Vagina (tissue), 2 donors: ENCODE data around the gene ANAPC7. TPM values are rescaled to one million over a fixed set of nuclear protein-coding genes. Genes with fewer than 3 reads are reported as not detected.
"Not testable (repeated sequence)": the region's sequence is repeated elsewhere in the genome, so short reads cannot be mapped to it uniquely, and the experiment has no call there.

Experiments
- DNase-seq, 2 donors: peaks; one replicate each; pipeline ENCODE4 v3.0.0-alpha.2; 2017; ENCODE audit errors: extremely low spot score in 2 of 2
- H3K27ac ChIP-seq: fragments of 200-600 bp; sonication (generic); one replicate; pipeline ENCODE4 v1.5.1; 2019
- H3K27me3 ChIP-seq: fragments of 200-600 bp; sonication (generic); one replicate; pipeline ENCODE4 v1.5.1; 2019
- H3K36me3 ChIP-seq, 2 donors: fragments of 200-600 bp; sonication (generic); one replicate each; pipeline ENCODE4 v1.5.1; 2017 to 2019
- H3K4me1 ChIP-seq: fragments of 200-600 bp; sonication (generic); one replicate; pipeline ENCODE4 v1.5.1; 2019
- H3K4me3 ChIP-seq, 2 donors: fragments of 200-600 bp; sonication (generic); 1 replicate in 1 of 2; 2 replicates in 1 of 2; pipeline ENCODE4 v1.5.1; 2016 to 2019
- H3K9me3 ChIP-seq: fragments of 200-600 bp; sonication (generic); one replicate; pipeline ENCODE4 v1.5.1; 2019
- POLR2A ChIP-seq, 2 donors: fragments of 450-650 bp; IDR thresholded peaks; one replicate each; pipeline ENCODE4 v1.6.1; 2017; ENCODE audit warnings: antibody characterized with exemption in 2 of 2, mild to moderate bottlenecking in 2 of 2, moderate library complexity in 2 of 2
- POLR2AphosphoS5 ChIP-seq, 2 donors: sonication (generic); formaldehyde crosslinking; IDR thresholded peaks; one replicate each; pipeline ENCODE4 v1.9.0; 2017; ENCODE audit warnings: antibody characterized with exemption in 2 of 2, mild to moderate bottlenecking in 2 of 2, low read depth in 1 of 2; ENCODE audit not compliant: insufficient read depth in 1 of 2
- intact Hi-C: fragments of 100-400 bp; cut with DNase I; formaldehyde crosslinking; loops from one replicate; pipeline ENCODE4 v1.15.1; 2023
- total RNA-seq: library from RNA; depleted of rRNA; stranded (reverse); fragments of >200 nt; gene quantifications from one replicate; pipeline ENCODE4 v1.2.3, GENCODE V29; 2016
- TF ChIP-seq, protein P1 (sequence below), 3 experiments: fragments of 450-650 bp in 2 of 3; fragments of 200-600 bp in 1 of 3; sonication (generic) in 1 of 3; IDR thresholded peaks; one replicate each; pipeline ENCODE4 v1.5.1; 2017 to 2019; ENCODE audit warnings: antibody characterized with exemption in 3 of 3, mild to moderate bottlenecking in 2 of 3, moderate library complexity in 2 of 3

The ANAPC7 gene
- total RNA-seq, 1 donor from 2014 or later: 57.9 TPM

DNA sequence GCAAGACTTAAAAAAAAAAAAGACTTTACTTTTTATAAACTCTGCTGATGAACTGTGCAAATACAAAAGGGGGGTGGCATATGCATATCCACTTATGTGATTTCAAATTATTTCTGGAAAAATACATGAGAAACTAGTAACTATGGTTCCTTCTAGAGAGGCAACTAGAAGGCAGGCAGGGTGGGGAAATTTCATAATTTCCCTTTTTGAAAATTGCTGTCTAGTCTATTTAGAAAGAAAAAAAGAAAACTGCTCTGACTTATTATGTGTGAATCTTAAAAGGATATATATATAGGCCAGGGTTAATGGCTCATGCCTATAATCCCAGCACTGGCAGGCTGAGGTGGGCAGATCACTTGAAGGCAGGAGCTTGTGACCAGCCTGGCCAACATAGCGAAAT, 42.3 kb downstream of the ANAPC7 start:
- Histone ChIP-seq H3K4me1 (no peaks in the 10 kb centered on the region), H3K9me3 (no peaks in the 10 kb centered on the region), H3K36me3 (no peaks in the 10 kb centered on the region), H3K4me3 (no peak overlapping the region), H3K27ac (no peak overlapping the region), H3K27me3 (no peaks in the 10 kb centered on the region)
- no peak for DNase-seq
- intact Hi-C loops: no loop called here
- TF ChIP-seq POLR2A (IDR thresholded peaks at IDR 0.05) (no peak), POLR2AphosphoS5 (IDR thresholded peaks at IDR 0.05; ENCODE audit: insufficient read depth in 1 of 2, low read depth in 1 of 2) (no peak)
- TF ChIP-seq, protein P1, sequence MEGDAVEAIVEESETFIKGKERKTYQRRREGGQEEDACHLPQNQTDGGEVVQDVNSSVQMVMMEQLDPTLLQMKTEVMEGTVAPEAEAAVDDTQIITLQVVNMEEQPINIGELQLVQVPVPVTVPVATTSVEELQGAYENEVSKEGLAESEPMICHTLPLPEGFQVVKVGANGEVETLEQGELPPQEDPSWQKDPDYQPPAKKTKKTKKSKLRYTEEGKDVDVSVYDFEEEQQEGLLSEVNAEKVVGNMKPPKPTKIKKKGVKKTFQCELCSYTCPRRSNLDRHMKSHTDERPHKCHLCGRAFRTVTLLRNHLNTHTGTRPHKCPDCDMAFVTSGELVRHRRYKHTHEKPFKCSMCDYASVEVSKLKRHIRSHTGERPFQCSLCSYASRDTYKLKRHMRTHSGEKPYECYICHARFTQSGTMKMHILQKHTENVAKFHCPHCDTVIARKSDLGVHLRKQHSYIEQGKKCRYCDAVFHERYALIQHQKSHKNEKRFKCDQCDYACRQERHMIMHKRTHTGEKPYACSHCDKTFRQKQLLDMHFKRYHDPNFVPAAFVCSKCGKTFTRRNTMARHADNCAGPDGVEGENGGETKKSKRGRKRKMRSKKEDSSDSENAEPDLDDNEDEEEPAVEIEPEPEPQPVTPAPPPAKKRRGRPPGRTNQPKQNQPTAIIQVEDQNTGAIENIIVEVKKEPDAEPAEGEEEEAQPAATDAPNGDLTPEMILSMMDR (IDR thresholded peaks at IDR 0.05): no peak

DNA sequence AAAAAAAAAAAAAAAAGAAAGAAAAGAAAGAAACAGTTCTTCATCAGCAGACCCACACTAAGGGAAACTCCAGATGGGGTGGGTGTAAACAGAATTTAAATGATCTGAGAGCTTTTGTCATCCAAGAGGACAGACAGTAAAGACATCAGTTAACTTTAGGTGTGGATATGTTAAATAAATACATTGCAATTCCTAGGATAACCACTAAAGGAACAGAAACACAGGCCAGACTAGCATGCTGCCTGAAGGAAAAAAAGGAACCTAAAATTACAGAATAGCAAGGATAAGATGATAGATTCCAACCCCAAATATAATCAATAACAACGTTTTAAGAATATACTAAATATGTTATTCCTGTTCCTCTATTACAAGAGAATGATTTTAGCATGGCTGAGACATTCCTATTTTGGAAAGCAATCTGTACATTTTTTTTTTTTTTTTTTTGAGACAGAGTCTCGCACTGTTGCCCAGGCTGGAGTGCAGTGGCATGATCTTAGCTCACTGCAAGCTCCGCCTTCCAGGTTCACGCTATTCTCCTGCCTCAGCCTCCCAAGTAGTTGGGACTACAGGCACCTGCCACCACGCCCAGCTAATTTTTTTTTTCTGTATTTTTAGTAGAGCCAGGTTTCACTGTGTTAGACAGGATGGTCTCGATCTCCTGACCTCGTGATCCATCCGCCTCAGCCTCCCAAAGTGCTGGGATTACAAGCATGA, 45.0 kb downstream of the ANAPC7 start:
- H3K36me3 ChIP-seq, H3K9me3 ChIP-seq, H3K27me3 ChIP-seq, H3K27ac ChIP-seq, DNase-seq, intact Hi-C loops, H3K4me1 ChIP-seq, H3K4me3 ChIP-seq: not testable (repeated sequence)

DNA sequence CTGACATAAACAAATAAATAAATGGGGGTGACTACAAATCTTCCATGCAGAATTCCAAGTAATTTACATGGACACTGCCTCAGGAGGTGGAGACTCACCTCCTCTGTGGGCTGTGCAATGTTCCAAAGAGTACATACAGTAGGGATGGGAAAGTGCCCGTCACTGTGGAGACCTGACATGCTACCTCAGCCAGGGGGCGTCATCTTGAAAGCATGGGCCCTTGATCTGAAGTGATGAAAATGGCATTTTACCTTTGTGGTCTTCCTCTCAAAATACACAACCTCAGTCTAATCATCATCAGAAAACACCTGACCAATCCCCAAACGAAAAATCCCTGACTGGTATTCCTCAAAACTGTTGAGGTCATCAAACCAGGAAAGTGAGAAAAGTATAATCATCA, 48.4 kb downstream of the ANAPC7 start:
- Histone ChIP-seq H3K9me3 (no peaks in the 10 kb centered on the region), H3K27ac (no peak overlapping the region), H3K27me3 (no peaks in the 10 kb centered on the region), H3K36me3 (peaks cover 0 to 4% of the 10 kb centered on the region in 2 donors), H3K4me1 (no peaks in the 10 kb centered on the region), H3K4me3 (no peak overlapping the region)
- DNase-seq: no peak
- no peak for TF ChIP-seq POLR2AphosphoS5 (IDR thresholded peaks at IDR 0.05; ENCODE audit: insufficient read depth in 1 of 2, low read depth in 1 of 2)
- TF ChIP-seq, protein P1 (IDR thresholded peaks at IDR 0.05): peak in 1 of 3 experiments; percentile 9
- intact Hi-C loops: no loop called here

DNA sequence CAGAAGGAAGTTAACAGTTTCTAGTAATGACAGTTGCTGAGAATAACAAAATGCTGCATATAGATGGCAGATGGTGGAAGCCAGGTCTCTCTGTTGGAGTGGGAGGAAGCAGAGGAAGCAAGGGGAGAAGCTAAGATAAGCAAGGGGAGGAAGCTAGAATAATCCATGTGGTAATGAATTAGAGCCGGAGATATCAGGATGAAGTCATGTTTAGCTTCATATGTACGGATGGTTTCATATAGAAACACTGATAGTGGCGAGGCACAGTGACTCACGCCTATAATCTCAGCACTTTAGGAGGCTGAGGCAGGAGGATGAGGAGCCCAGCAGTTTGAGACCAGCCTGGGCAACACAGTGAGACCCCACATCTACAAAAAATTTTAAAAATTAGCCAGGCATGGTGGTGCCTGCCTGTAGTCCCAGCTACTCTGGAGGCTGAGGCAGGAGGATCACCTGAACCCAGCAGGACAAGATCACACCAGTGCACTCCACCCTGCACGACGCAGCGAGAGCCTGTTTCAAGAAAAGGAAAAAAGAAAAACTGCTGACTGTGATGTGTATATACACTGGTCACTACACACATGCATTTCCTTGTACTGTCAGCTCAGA, 49.2 kb downstream of the ANAPC7 start:
- no peak for TF ChIP-seq POLR2AphosphoS5 (IDR thresholded peaks at IDR 0.05; ENCODE audit: insufficient read depth in 1 of 2, low read depth in 1 of 2)
- TF ChIP-seq, protein P1 (IDR thresholded peaks at IDR 0.05): no peak
- TF ChIP-seq POLR2A (IDR thresholded peaks at IDR 0.05): no peak
- no peak for DNase-seq
- H3K27ac ChIP-seq: no peak overlapping the region
- no peaks in the 10 kb centered on the region for H3K9me3 ChIP-seq
- peaks cover 0 to 5% of the 10 kb centered on the region in 2 donors for H3K36me3 ChIP-seq
- no peak overlapping the region for H3K4me3 ChIP-seq
- H3K4me1 ChIP-seq: peaks cover 7% of the 10 kb centered on the region
- H3K27me3 ChIP-seq: no peaks in the 10 kb centered on the region
- intact Hi-C loops: no loop called here

DNA sequence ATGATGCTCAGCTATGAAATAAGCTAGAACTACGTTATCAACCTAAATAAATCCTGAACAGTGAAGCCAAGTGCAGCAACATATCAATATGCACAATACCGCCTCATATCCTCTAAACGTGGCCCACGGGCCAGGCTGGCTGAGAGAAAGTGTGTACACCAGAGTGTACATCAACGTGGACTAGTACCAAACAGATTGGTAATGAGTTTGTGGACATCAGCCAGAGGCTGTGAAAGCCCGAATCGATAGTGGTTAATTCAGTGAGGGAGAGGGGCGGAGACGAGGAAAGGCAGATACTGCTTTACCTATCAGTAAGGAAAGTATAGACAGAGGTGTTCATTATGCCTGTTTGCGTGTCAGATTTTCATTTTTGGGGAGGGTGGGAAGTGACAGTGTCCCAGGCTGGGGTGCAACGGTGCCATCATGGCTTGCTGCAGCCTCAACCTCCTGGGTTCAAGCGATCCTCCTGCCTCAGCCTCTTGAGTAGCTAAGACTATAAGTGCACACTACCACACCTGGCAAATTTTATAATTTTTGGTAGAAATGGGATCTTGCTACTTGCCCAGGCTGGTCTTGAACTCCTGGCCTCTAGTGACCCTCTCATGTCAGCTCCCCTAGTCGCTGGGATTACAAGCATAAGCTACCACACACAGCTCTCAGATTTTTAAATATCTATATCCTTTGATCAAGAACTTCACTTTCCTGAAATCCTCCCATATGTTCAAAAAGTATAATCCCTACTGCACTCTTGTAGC, 50.1 kb downstream of the ANAPC7 start:
- no peak overlapping the region for H3K4me3 ChIP-seq
- DNase-seq: no peak
- H3K4me1 ChIP-seq: peaks cover 12% of the 10 kb centered on the region
- intact Hi-C loops: no loop called here
- TF ChIP-seq POLR2A (IDR thresholded peaks at IDR 0.05) (no peak), POLR2AphosphoS5 (IDR thresholded peaks at IDR 0.05; ENCODE audit: insufficient read depth in 1 of 2, low read depth in 1 of 2) (no peak)
- TF ChIP-seq, protein P1 (IDR thresholded peaks at IDR 0.05): no peak
- H3K36me3 ChIP-seq: peaks cover 0 to 14% of the 10 kb centered on the region in 2 donors
- no peak overlapping the region for H3K27ac ChIP-seq
- no peaks in the 10 kb centered on the region for H3K27me3 ChIP-seq
- H3K9me3 ChIP-seq: no peaks in the 10 kb centered on the region
